ENCODE data around the gene DEPDC1. TPM values are rescaled to one million over a fixed set of nuclear protein-coding genes. Genes with fewer than 3 reads are reported as not detected.

DEPDC1 gene
- total RNA-seq, 1 experiment from 2014 or later: 61.9 TPM

GRCh38 chr1:68525781-68526180 lies 28.9 kb upstream of the DEPDC1 start:
- ATAC-seq: no peak
- no peak for TF ChIP-seq EZH2phosphoT487 (IDR thresholded peaks at IDR 0.05; ENCODE audit: borderline replicate concordance)
- no peak for TF ChIP-seq CEBPB (IDR thresholded peaks at IDR 0.05; ENCODE audit: low read depth)
- no peak for TF ChIP-seq CBX3 (IDR thresholded peaks at IDR 0.05; ENCODE audit: low read depth)
- TF ChIP-seq JUND (IDR thresholded peaks at IDR 0.05): no peak
- TF ChIP-seq ZBTB33 (IDR thresholded peaks at IDR 0.05; ENCODE audit: extremely low read depth, insufficient replicate concordance, low read length): no peak
- TF ChIP-seq SP1 (IDR thresholded peaks at IDR 0.05; ENCODE audit: low read depth): no peak
- TF ChIP-seq ATF3 (IDR thresholded peaks at IDR 0.05): no peak
- TF ChIP-seq RAD21 (IDR thresholded peaks at IDR 0.05; ENCODE audit: low read depth): no peak
- TF ChIP-seq ZFX (IDR thresholded peaks at IDR 0.05): no peak
- no peak for TF ChIP-seq ZNF274 (IDR thresholded peaks at IDR 0.05; ENCODE audit: low read depth, low read length)
- no peak for TF ChIP-seq SRF (IDR thresholded peaks at IDR 0.05; ENCODE audit: low read depth)
- Histone ChIP-seq H3K9me2 (ENCODE audit: insufficient read depth) (no peaks in the 10 kb centered on the region), H3K9ac (ENCODE audit: low read length) (no peak overlapping the region), H3K27me3 (ENCODE audit: insufficient read depth, low read length) (no peaks in the 10 kb centered on the region), H3K27ac (ENCODE audit: low read depth, low read length) (no peak overlapping the region), H3K36me3 (ENCODE audit: control insufficient read depth in 1 of 2, insufficient read depth in 2 of 2, low read length in 2 of 2) (no peaks in the 10 kb centered on the region), H4K20me1 (ENCODE audit: insufficient read depth) (no peaks in the 10 kb centered on the region), H3K4me1 (ENCODE audit: control insufficient read depth in 1 of 2, insufficient read depth in 2 of 2, low read length in 2 of 2) (0 out of 4 replicates have a peak, but pooled peaks cover 0 to 3% of the 10 kb centered on the region in 2 experiments), H3K9me3 (ENCODE audit: control insufficient read depth in 1 of 2, insufficient read depth in 1 of 2, low read depth in 1 of 2, low read length in 2 of 2) (no peaks in the 10 kb centered on the region), H3K4me3 (replicated peaks in 1 of 2; ENCODE audit: low read depth in 1 of 2, low read length in 2 of 2) (no peak overlapping the region), H2AFZ (ENCODE audit: low read depth, low read length, poor library complexity, severe bottlenecking) (no peak overlapping the region), H3K4me2 (ENCODE audit: low read length) (no peak overlapping the region), H3K79me2 (ENCODE audit: insufficient read depth, low read length) (no peaks in the 10 kb centered on the region)
- no peak for DNase-seq (ENCODE audit: low read depth, low spot score)
- ChIA-PET RAD21 (ENCODE audit: low non-redundant PET in 1 of 2, low total read pairs in 2 of 2, uncharacterized antibody in 2 of 2, unreplicated experiment in 2 of 2) (no interaction called here), POLR2A (no interaction called here), CTCF (no interaction called here)
- BruUV-seq (replicated peaks): no TSS peak
- intact Hi-C loops (cut with micrococcal nuclease): no loop called here

All from HCT116 (cell line).